DOHH2 (cell line): ENCODE measurements around the gene GPR42.

Experiments
- CTCF ChIP-seq: fragments of 200-600 bp; sonication (generic); IDR thresholded peaks from one replicate; pipeline ENCODE4 v1.5.1; 2014; ENCODE audit warnings: antibody characterized with exemption, mild to moderate bottlenecking, low read depth, low read length; ENCODE audit not compliant: poor library complexity, severe bottlenecking
- EZH2phosphoT487 ChIP-seq: fragments of 200-600 bp; sonication (generic); IDR thresholded peaks from 2 replicates; pipeline ENCODE4 v1.6.1; 2017; ENCODE audit warnings: borderline replicate concordance, mild to moderate bottlenecking, antibody characterized with exemption, low read length, moderate library complexity, mixed read lengths

- TF ChIP-seq CTCF (no peak), EZH2phosphoT487 (no peak)
Observed at GRCh38 chr19:35389192-35389861, 18.5 kb downstream of the GPR42 start.
